Medulla oblongata (tissue), 1 donor: ENCODE results near the gene PLSCR5.

Experiments
- DNase-seq: peaks from one replicate; pipeline ENCODE4 v3.0.0-alpha.2; 2015; ENCODE audit errors: extremely low spot score

PLSCR5 gene

DNA sequence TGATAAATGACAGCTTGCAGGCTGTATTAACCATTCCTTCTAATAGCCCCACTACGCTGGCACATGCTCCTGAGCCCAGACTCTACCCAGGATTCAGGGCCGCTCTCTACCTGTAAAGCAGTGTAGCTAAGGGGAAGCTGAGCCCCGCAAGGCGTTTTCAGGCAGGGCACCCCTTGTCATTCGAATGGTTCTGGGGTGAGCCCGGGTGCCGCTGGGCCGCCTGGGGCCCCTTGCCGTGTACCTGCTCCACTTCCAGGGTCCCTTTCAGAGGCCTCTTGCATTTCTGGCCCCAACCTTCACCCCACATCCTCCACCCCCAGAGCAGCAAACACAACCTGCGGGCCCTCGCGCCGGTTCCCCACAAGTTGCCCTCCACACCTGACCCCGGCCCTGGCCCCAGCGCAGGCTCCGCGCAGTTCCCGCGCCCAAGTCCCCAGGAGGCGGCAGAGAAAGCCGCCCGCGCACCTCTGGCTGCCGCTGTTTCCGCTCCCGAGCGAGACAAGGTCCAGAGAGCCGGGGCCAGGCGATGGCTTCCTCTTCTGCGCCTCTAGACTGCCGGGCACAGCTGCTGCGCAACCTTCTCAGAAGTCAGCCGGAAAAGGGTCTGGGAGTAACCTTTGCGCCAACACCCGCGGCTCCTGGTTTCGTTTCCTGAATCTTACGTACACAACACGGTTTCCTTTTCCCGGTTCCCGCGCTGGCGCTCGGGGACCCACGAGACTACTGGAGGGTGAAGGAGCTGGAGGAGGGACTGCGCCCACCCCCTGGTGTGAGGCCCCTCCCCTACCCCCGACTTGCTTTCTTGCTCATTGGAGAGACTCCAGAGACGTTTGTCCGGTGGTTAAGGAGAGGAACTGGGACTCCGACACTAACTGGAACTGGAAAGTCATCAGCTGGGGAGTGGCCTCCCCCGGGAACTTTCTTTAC lies 60.9 kb downstream of the PLSCR5 start, which contains the start of gene PLSCR1:
Gene PLSCR1 (minus strand): TSS at position 606 of the 927 bp plus-strand sequence. CDS start 8,055 bp downstream, outside the sequence.
- peak; percentile 96 for DNase-seq

- no peak for DNase-seq
Measured at GRCh38 chr3:146543461-146544001, 61.6 kb downstream of the PLSCR5 start.

DNA sequence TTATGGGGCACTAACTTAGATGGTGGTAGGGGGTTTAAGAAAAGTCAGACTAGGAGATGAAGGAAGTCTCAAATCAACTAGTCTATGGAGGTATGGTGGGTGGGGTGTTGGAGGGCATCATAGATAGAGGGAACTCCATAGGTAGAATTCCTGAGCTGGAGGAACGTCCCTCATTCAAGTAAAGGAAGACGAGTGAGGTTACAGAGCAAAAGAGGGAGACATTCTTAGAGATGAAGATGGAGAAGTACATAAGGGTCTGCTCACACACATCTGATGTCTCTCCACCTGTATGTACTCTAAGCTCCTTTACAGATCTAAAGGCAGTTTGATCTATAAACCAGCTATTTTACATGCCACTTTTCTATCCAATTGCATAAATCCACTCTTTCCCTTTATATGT lies 62.2 kb downstream of the PLSCR5 start:
- DNase-seq: no peak

- no peak for DNase-seq
Measured at GRCh38 chr3:146542179-146542578, 63.0 kb downstream of the PLSCR5 start.

DNA sequence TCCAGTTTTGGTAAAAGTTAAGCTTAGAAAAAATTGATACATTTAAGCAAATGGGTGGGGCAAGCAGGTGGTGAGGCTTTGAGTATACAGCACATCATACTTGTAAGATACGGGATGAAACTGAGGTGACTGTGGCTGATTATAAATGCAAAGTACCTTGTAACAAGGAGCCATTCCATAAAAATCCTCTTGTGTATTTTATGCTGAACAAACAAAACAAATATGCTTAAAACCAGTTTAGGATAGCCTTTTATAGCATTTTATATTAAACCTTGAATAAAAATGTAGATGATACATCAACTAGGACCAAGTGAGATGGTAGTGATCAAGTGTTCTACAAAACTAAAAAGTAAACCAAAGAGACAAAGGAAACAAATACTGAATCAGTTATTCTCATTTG lies 64.2 kb downstream of the PLSCR5 start:
- DNase-seq: no peak

- no peak for DNase-seq
Measured at GRCh38 chr3:146540236-146540635, 64.9 kb downstream of the PLSCR5 start.

GRCh38 chr3:146539315-146539714 lies 65.8 kb downstream of the PLSCR5 start:
- DNase-seq: no peak

DNA sequence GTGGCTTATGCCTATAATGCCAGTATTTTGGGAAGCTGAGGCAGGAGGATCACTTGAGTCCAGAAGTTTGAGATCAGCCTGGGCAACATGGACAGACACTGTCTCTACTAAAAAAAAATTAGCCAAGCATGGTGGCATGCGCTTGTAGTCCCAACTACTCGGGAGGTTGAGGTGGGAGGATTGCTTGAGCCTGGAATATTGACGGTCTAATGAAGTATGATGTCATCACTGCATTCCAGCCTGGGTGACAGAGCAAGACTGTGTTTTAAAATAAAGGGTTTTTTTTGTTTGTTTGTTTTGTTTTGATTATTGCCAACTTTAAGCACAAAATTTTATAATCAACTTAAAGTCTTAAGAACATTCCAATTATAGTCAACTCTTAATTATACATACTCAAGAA lies 67.5 kb downstream of the PLSCR5 start:
- DNase-seq: no peak

DNA sequence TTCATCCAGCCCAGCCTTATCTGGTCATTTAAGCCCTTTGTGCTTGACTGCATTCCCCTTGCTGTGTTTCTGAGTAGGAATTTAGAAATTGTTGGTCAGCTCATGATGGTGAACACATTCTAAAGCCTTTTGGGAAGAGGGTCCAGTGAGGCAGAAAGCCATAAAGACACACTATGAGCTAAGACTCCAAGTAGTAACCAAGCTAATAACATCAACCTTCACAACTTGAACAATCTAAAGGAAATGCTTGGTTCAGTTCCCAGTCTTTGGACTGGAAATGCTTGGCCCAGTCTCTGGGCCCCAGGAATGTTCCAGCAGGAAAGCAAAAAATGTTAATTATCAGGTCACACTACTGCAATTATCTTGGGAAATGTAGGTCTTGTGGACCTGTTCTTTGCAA lies 68.5 kb downstream of the PLSCR5 start:
- DNase-seq: peak; percentile 43
